ENCODE data around the gene TULP4.

The TULP4 gene

GRCh38 chr6:158512809-158513208 is 200.5 kb downstream of the TULP4 start:
- in situ Hi-C loops (cut with MboI; ENCODE audit: low sequenced_read_pairs, unreplicated experiment): no loop called here
- no peak for DNase-seq (ENCODE audit: low spot score)
- TF ChIP-seq CTCF (IDR thresholded peaks at IDR 0.05; ENCODE audit: borderline replicate concordance, control extremely low read depth, extremely low read depth, insufficient read depth, missing control alignments): no peak

GRCh38 chr6:158514176-158514575 is 201.9 kb downstream of the TULP4 start:
- TF ChIP-seq CTCF (IDR thresholded peaks at IDR 0.05; ENCODE audit: borderline replicate concordance, control extremely low read depth, extremely low read depth, insufficient read depth, missing control alignments): no peak
- no peak for DNase-seq (ENCODE audit: low spot score)
- in situ Hi-C loops (cut with MboI; ENCODE audit: low sequenced_read_pairs, unreplicated experiment): no loop called here

DNA sequence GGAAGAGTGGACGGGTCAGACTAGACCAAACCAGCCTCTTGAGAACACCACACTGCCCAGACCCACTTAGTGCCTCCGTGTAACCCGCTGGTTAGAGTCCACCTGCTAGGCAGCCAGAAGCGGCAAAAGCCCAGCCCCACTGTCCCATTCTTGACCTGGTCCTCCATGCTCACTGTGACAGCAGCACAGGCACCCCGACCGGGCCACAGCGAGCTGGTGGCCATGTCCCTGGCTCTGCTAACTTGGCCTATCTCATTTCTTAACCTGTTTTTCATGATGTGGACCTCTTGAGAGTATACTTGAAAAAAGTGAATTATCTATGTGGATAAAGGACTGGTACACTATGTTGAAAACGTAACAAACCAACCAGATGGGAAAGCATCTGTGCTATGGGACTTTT is 202.7 kb downstream of the TULP4 start:
- DNase-seq (ENCODE audit: low spot score): no peak
- in situ Hi-C loops (cut with MboI; ENCODE audit: low sequenced_read_pairs, unreplicated experiment): no loop called here
- TF ChIP-seq CTCF (IDR thresholded peaks at IDR 0.05; ENCODE audit: borderline replicate concordance, control extremely low read depth, extremely low read depth, insufficient read depth, missing control alignments): no peak

GRCh38 chr6:158516098-158516497 is 203.8 kb downstream of the TULP4 start:
- no peak for TF ChIP-seq CTCF (IDR thresholded peaks at IDR 0.05; ENCODE audit: borderline replicate concordance, control extremely low read depth, extremely low read depth, insufficient read depth, missing control alignments)
- in situ Hi-C loops (cut with MboI; ENCODE audit: low sequenced_read_pairs, unreplicated experiment): no loop called here
- DNase-seq (ENCODE audit: low spot score): no peak

GRCh38 chr6:158517038-158517437 is 204.8 kb downstream of the TULP4 start:
- in situ Hi-C loops (cut with MboI; ENCODE audit: low sequenced_read_pairs, unreplicated experiment): no loop called here

GRCh38 chr6:158517581-158517980 is 205.3 kb downstream of the TULP4 start:
- TF ChIP-seq CTCF (IDR thresholded peaks at IDR 0.05; ENCODE audit: borderline replicate concordance, control extremely low read depth, extremely low read depth, insufficient read depth, missing control alignments): no peak
- in situ Hi-C loops (cut with MboI; ENCODE audit: low sequenced_read_pairs, unreplicated experiment): no loop called here
- DNase-seq (ENCODE audit: low spot score): peak; percentile 69

More at GRCh38 chr6:158517038-158517437, 204.8 kb downstream of the TULP4 start:
- no peak for DNase-seq (ENCODE audit: low spot score)
- TF ChIP-seq CTCF (IDR thresholded peaks at IDR 0.05; ENCODE audit: borderline replicate concordance, control extremely low read depth, extremely low read depth, insufficient read depth, missing control alignments): no peak

Measured in GM13976 (cell line).